Mesothelial cell of epicardium (in vitro differentiated cells): Measurements from ENCODE around the gene PRSS21. TPM values are rescaled to one million over a fixed set of nuclear protein-coding genes. Genes with fewer than 3 reads are reported as not detected.

Source experiments
- DNase-seq, 2 experiments: peaks; one replicate each; pipeline ENCODE4 v3.0.0; 2021; ENCODE audit warnings: low spot score in 2 of 2; ENCODE audit not compliant: unreplicated experiment in 2 of 2
- H3K27ac Mint-ChIP-seq: 2 replicates; pipeline ENCODE4 v1.8.0; 2021; ENCODE audit warnings: mixed read lengths
- H3K27me3 Mint-ChIP-seq: 2 replicates; pipeline ENCODE4 v1.8.0; 2021; ENCODE audit warnings: low read depth, mixed read lengths
- H3K36me3 Mint-ChIP-seq: 2 replicates; pipeline ENCODE4 v1.8.0; 2021; ENCODE audit warnings: mixed read lengths
- H3K4me1 Mint-ChIP-seq: 2 replicates; pipeline ENCODE4 v1.8.0; 2021; ENCODE audit warnings: mixed read lengths
- H3K4me3 Mint-ChIP-seq: 2 replicates; pipeline ENCODE4 v1.8.0; 2021; ENCODE audit warnings: mild to moderate bottlenecking, moderate library complexity, mixed read lengths
- H3K9me3 Mint-ChIP-seq: 2 replicates; pipeline ENCODE4 v1.8.0; 2021; ENCODE audit warnings: mixed read lengths
- CTCF ChIP-seq: fragments of 200-600 bp; sonication (generic); IDR thresholded peaks from one replicate; pipeline ENCODE4 v1.5.0; 2021; ENCODE audit warnings: antibody characterized with exemption; ENCODE audit not compliant: unreplicated experiment
- total RNA-seq: library from RNA; stranded (reverse); gene quantifications from 3 replicates; pipeline ENCODE4 v1.2.1, GENCODE V29; 2021

PRSS21 gene
- total RNA-seq, 1 donor from 2014 or later: not detected

GRCh38 chr16:2784358-2785100 lies 32.5 kb upstream of the PRSS21 start:
- no peak for DNase-seq
- no peak overlapping the region for H3K27ac Mint-ChIP-seq
- H3K9me3 Mint-ChIP-seq: no peaks in the 10 kb centered on the region
- H3K27me3 Mint-ChIP-seq: peaks cover 7% of the 10 kb centered on the region
- H3K4me1 Mint-ChIP-seq: no peaks in the 10 kb centered on the region
- no peak for TF ChIP-seq CTCF
- H3K36me3 Mint-ChIP-seq: no peaks in the 10 kb centered on the region
- H3K4me3 Mint-ChIP-seq: no peak overlapping the region

- DNase-seq: no peak
- Mint-ChIP-seq H3K36me3 (no peaks in the 10 kb centered on the region), H3K9me3 (no peaks in the 10 kb centered on the region), H3K27me3 (peaks cover 13% of the 10 kb centered on the region), H3K27ac (no peak overlapping the region), H3K4me1 (no peaks in the 10 kb centered on the region), H3K4me3 (no peak overlapping the region)
- no peak for TF ChIP-seq CTCF
Observed at GRCh38 chr16:2785101-2785991, 31.7 kb upstream of the PRSS21 start.

GRCh38 chr16:2786061-2786825 lies 30.8 kb upstream of the PRSS21 start:
- TF ChIP-seq CTCF: no peak
- Mint-ChIP-seq H3K36me3 (no peaks in the 10 kb centered on the region), H3K27ac (no peak overlapping the region), H3K4me1 (no peaks in the 10 kb centered on the region), H3K27me3 (peaks cover 21% of the 10 kb centered on the region), H3K9me3 (no peaks in the 10 kb centered on the region), H3K4me3 (no peak overlapping the region)
- DNase-seq: no peak

GRCh38 chr16:2786826-2787151 lies 30.2 kb upstream of the PRSS21 start:
- no peak for DNase-seq

More at GRCh38 chr16:2786826-2787151, 30.2 kb upstream of the PRSS21 start:
- H3K36me3 Mint-ChIP-seq: no peaks in the 10 kb centered on the region
- TF ChIP-seq CTCF: no peak
- H3K27me3 Mint-ChIP-seq: peaks cover 26% of the 10 kb centered on the region
- H3K9me3 Mint-ChIP-seq: no peaks in the 10 kb centered on the region
- H3K4me1 Mint-ChIP-seq: no peaks in the 10 kb centered on the region
- H3K27ac Mint-ChIP-seq: no peak overlapping the region
- H3K4me3 Mint-ChIP-seq: no peak overlapping the region
